ENCODE results near the gene ENTPD6.
"Not testable (repeated sequence)": the region's sequence is repeated elsewhere in the genome, so short reads cannot be mapped to it uniquely, and the experiment has no call there.

The ENTPD6 gene

DNA sequence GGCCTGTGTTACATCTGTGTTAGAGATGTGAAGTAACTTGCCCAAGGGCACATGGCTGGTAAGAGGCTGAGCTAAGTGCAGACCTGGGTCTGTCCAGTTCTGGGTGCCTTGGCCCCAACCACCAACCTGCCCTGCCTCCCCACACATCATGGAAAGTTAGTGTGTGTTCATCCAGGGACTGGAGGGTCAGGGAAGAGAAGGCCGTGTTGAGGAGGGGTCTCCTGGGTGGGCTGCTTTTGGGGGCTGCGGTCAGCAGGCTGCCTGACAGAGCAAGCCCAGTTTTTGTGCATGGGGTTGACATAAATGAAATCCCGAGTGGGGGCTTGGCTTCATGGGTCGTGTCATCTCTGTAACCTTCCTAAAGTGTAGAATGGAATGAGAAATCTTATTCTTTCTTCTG, 63.3 kb downstream of the ENTPD6 start:
- FAIRE-seq: no peak

DNA sequence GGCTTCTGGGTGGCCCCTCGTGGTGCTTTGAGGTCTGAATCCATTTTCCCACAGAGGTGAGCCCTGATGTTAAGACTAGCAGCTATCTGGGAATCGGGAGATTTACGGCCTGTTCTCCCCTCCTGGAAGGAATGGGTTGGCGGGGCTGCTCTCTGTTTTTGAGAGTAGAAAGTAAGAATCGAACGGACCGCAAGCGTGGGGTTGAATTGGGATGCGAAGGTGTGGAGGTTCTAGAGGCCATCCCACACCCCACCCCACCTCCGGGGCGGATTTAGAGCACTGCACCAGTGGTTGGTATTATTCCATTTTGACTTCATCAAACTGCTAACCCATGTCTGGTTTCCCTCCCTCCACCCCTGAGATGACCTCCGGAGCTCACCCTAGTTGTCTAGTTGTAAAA, 63.8 kb downstream of the ENTPD6 start:
- no peak for FAIRE-seq

DNA sequence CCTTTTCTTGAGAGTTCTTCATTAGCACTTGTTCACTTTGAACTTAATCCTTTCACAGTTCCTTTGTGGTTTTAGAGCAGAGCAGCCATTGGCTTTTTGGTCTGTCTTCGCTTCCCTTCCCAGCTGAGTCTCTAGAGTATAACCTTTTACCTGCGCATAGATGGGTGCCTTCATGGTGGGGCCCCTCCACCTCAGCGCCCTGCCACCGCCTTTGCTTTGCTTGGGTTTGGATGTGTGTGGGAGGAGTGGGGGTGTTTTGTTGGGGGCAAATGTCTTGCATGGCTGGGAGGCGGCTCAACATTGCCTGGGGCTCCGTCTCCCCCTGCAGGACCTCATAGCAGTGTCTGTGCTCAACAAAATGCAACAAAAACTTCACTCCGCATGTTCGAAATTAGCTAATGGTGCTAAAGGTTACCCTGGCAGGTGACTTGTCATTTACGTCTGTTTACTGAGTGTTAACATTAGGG, 64.3 kb downstream of the ENTPD6 start:
- no peak for FAIRE-seq

DNA sequence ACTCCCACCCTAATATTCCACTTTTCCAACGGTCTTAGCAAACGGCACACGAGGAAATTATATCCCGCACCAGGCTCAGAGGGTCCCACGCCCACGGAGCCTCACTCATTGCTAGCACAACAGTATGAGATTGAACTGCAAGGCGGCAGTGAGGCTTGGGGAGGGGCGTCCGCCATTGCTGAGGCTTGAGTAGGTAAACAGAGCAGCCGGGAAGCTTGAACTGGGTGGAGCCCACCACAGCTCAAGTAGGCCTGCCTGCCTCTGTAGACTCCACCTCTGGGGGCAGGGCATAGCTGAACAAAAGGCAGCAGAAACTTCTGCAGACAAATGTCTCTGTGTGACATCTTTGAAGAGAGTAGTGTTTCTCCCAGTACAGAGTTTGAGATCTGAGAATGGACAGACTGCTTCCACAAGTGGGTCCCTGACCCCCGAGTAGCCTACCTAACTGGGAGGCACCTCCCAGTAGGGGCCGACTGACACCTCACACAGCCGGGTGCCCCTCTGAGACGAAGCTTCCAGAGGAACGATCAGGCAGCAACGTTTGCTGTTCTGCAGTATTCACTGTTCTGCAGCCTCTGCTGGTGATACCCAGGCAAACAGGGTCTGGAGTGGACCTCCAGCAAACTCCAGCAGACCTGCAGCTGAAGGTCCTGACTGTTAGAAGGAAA, 65.4 kb downstream of the ENTPD6 start:
- not testable (repeated sequence) for FAIRE-seq

DNA sequence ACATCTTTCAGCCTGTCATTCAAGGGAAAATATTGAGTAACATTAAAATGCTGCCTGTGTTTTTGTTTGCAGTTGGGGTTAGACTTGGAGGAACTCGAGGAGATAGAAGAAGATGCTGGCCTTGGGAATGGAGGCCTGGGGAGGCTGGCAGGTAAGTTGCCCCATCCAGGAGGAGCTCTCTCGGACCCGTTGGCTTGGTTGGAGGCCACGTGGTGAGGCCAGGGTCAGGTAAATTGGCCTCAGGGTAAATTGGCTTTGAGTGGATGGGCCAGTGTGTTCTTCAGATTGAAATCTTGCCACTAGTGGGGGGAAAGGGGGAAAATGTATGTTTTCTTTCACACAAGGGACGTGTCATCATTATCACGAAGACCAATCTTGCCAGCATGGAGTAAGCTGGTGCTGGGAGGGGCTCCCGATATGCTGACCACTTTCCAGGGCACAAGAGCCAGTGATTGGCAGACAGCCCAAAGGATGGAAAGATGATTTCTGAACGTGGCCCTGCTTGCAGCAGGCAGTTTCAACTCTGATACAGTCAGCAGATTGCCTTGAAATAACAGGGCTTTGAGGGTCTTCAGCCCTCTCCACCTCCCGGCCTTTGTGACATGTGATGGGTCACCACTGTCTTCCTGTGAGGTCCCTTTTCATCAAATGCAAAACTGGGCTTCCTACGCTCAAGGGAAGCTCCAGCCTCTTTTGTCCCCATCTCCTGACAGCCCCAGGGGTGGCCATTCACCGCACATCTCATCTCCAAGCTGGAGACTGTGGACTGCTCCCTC, 73.7 kb downstream of the ENTPD6 start:
- FAIRE-seq: no peak

DNA sequence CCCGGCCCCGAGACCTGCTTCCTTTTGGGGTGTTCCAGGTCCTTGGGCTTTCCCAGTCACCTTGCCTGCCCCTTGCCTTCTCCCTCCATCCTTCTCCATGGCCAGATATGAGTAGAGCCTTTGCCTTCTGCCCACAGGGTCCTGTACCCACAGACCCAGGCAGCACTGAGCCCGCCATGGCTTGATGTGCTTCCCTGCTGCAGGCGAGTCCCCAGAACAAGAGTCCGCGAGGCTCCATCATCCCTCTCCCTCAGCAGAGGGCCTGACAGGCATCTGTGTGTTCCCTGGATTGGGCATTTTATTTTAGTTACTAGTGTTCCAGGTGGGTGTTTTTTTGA, 74.3 kb downstream of the ENTPD6 start:
- FAIRE-seq: no peak

DNA sequence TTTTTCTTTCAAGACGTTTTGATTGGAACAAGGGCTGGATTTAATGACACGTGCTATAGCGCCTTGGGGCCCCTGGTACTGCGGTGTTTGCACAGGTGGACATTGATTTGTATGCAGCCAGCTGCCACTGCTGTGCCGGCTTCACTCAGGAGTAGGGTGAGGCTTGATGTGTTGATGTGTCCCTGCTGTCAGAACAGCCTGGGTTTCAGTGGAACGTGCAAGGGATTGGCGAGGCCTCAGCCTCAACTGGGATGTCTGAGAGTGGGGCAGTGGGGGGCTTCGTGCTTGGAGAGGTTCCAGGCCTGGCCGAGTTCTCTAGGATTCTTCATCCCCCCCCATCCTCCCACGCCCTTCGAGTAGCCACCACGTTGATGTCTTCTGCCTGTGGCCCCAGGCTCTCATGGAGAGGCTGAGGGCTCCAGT, 75.3 kb downstream of the ENTPD6 start:
- FAIRE-seq: no peak

DNA sequence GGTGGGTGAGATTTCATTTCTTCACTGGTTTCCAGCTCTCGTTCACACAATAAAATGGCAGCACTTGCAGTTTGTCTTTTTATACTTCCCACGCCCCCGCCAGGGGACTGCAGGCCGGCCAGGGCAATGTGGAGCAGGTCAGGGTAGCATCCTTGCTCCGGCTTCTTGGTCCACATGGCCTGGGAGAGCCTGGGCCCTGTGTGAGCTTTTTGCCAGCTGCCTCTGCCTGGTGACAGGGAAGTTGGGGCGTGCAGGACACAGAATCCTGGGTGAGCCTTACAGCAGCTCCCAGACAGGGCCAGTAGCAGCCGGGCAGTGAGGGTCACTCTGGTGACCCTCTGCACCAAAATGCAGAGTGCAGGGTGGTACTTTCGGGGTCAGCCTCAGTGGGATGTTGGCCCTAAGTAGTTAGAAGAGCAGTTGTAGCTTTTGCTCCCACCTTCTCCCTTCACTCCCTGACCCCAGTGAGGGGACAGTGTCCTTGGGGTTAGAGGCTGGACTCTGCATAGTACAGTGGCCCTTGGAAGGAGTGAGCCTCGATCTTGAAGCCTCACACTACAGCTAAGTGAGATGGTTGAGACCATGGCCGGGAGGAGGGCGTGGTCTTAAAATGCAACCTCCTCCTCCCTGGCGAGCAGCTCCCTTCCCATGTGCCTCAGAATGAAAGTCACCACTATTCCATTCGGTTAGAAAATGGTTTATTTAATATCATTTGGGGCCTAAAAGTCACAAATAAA, 76.1 kb downstream of the ENTPD6 start:
- no peak for FAIRE-seq

DNA sequence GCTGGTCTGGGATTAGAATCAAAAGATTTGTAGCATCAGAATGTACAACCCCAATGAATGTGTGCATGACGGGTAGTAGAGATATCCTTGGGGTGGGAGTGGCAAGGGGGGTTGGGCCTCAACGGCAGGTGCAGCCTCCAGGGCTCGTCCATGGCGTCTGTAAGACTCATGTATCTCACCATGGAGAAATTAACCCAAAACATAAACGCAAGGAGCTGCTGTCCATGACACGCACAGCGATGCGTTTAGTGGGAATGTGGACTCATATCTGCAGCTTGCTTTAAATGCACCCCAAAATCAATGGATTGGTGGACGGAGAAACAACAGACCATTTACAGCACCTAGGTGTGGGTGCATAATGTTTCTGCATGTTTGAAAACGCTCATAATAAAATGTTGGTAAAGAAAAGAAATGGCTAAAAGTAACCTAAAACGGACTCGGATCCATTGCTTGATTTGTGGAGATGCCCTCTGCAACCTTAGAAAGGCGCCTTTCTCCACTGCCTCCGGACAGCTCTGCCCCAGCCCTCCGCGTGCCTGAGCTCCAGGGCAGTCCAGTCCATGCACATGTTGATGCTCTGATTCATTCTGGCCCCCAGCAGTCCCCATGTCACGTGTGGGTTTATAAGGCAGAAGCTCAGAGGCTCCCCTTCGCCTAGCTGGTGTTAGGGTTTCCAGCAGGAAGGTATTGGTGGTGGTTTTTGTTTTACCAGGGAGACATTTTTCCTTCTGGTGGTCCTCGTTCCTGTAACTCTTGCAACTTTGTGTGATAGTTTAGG, 76.9 kb downstream of the ENTPD6 start:
- FAIRE-seq: no peak

DNA sequence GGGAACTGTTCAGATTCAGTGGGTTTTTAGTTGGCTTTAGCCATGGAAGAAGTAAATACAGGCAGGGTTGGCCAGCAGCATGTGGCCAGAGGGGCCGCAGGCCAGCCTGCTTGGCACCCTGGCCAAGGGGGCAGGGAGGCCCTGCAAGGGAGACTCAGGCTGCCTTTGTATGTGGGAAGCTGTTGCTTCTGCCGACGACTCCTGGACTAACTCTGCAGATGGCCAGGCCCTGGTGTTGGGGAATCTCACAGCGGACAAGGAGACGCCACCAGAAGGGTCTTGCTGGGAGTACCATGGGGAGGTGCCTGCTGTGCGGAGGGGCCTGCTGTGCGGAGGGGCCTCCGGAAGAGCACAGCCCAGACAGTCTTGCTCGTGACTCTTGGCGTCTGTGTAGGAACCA, 77.5 kb downstream of the ENTPD6 start:
- no peak for FAIRE-seq

DNA sequence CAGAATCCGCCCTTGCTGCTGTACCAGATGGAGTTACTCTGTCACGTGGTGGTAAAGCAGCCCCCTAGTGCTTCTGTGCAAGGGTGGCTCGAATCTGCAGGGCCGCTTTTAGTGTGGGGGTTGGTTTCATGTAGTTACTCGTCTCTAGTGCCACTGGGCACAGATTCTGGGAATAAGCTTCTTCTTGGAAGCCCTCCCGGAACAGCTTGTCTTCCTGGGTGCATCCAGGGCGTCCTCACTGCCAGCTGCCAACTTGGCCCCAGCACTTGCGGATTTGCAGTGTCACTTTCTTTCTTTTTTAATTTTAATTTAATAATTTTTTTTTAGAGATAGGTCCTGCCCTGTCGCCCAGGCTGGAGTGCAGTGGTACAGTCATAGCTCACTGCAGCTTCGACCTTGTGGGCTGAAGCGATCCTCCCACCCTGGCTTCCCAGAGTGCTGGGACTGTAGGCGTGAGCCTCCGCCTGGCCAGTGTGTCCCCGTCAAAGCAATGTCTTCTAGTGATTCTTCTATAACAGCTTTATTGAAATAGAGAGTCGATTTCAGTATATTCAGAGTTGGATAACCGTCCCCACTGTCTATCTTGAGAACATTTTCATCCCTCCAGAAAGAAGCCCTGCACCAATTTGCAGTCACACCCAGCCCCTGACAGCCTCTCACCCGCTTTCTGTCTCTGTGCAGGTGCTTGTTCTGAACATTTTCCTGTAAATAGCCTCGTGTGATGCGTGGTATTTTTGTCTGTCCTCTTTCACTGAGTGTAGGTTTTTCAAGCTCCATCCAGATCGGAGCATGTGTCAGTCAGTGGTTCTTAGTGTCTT, 78.2 kb downstream of the ENTPD6 start:
- no peak for FAIRE-seq

DNA sequence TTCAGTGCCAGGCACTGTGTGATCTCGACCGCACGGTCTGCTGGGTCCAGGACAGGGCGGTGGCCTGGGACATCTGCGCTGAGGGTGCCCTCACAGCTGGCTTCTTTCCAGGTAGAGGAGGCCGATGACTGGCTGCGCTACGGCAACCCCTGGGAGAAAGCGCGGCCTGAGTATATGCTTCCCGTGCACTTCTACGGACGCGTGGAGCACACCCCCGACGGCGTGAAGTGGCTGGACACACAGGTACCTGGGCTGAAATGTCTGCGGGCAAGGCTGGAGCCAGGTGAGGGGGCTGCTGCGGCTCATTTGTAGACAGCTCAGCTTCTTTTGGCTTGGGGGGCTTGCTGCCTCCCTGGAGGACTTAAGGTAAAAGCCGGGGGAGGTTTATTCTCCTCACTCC, 79.0 kb downstream of the ENTPD6 start:
- FAIRE-seq: no peak

DNA sequence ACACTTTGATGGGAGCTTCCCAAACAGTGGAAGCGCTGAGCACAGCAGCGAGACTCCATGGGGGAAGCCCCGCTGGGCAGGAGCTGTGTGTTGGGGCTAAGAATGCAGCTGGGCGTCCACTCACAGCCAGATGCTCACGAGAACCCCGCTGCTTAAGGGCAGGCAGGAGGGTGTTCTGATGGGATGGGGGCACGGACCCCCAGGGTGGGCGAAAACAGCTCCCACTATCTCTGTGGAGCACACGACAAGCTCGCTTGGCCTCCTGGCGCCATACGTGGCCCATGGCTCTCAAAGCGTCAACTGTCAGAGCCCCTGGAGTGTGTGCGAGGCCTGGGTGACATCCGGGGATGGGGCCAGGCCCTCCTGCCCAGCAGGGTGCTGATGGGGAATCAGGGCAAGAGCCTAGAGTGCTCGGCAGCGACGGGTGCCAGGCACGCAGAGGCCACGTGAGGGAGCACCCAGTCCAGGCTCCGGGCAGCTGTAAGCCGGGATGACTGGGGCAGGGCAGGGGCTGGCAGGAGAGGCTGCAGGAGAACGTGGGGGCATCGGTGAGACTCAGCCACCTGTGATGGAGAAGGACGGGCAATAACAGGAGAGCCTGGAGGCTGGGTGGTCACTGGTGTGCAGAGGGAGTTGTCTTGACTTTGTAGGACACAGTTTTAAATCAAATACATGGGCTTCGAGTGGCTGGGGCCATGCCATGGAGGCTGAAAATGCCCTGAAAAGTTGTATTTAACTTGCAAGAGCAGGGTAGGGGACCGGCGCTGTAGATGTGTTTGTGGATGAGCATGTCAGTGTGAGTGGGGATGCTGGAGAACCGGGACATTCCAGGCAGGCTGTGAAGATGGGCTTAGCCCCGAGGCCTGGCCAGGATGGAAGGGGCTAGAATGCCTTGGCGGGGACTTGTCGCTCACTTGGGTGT, 79.6 kb downstream of the ENTPD6 start:
- no peak for FAIRE-seq

DNA sequence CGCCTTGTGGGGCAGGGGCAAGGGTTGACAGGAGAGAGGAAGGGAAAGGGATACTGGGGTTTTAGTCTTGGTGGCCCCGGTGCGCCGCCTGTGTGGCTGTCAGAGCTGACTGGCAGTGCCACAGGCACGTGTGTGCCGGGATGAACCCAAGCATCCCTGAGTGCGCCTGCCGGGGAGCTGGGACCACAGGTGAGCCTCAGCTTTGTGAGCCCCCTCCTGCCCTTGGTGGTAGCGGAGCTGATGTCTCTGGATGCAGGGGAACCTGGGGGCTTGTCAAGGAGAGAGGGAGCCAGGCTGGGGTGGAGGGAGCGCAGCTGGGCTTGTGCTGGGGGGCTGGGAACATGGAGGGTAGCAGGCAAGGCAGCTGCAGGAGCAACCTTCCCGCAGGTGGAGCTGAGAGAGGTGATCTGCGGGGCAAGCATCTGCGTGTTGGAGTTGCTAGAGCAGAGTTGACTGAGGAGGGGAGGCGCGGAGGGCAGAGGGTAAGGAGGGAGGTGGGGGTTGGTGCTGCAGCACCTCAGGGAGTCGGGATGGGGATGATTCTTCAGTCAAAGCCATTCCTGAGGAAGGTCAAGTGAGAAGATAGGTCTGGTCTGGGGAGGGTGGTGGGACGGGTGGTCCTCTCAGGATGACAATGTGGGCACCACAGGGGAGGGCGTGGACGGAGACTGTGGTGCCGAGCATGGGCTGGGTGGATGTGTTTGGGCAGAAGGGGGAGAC, 80.5 kb downstream of the ENTPD6 start:
- no peak for FAIRE-seq

All from endometrium (tissue), 2 donors.